K562 (cell line): Measurements from ENCODE around the gene TAOK2. TPM values are rescaled to one million over a fixed set of nuclear protein-coding genes. Genes with fewer than 3 reads are reported as not detected.

ENCODE experiments used
- ATAC-seq: fragments of 200-7000 bp; cut with Tn5 transposase; 3 replicates; pipeline ENCODE4 v1.9.1; 2020; ENCODE audit warnings: moderate library complexity
- BruUV-seq: library from RNA; stranded (reverse); fragments of 400-500 nt; replicated peaks from 2 replicates; lab custom pipeline; 2021; lab: Mats Ljungman, UMichigan
- CTCF ChIA-PET: fragments of 300-600 bp; formaldehyde crosslinking; extraction: SDS; loops from one replicate; lab custom pipeline; 2021; ENCODE audit warnings: low intra/inter-chr PET ratio; lab: Yijun Ruan, JAX
- POLR2A ChIA-PET: fragments of 300-600, 350-650 bp; sonication (Branson Sonifier 250); formaldehyde crosslinking; extraction: SDS; loops from one replicate; lab custom pipeline; 2021; ENCODE audit warnings: antibody characterized with exemption, inconsistent platforms; lab: Yijun Ruan, JAX
- DNase-seq, 4 experiments: peaks; one replicate each; pipeline versions ENCODE4 v3.0.0 to v3.0.0-alpha.2; 2011 to 2018; ENCODE audit warnings: low spot score in 3 of 4, mixed read lengths in 3 of 4; ENCODE audit errors: extremely low read depth in 1 of 4
- FAIRE-seq: peaks from 2 replicates; lab custom pipeline; 2011; peaks lifted over from hg19 to GRCh38; lab: Jason Lieb, UNC
- H2AFZ ChIP-seq: 2 replicates; pipeline ENCODE4 v1.6.0; 2011; ENCODE audit warnings: low read depth, low read length, control low read depth, inconsistent platforms
- H3K27ac ChIP-seq: fragments of 200-600 bp; 3 replicates; pipeline ENCODE4 v1.8.0; 2011; ENCODE audit warnings: low read depth, mild to moderate bottlenecking, control low read depth, inconsistent platforms, low read length, moderate library complexity, mixed read lengths; ENCODE audit errors: extremely low read depth
- H3K27me3 ChIP-seq, 2 experiments: fragments of 300-600 bp in 1 of 2; 2 replicates in 1 of 2; 3 replicates in 1 of 2; pipeline versions ENCODE4 v1.6.0 to v1.8.0; 2011; ENCODE audit warnings: inconsistent platforms in 2 of 2, low read length in 2 of 2, mild to moderate bottlenecking in 1 of 2, mixed read lengths in 1 of 2, moderate library complexity in 1 of 2; ENCODE audit not compliant: control insufficient read depth in 2 of 2, insufficient read depth in 2 of 2
- H3K36me3 ChIP-seq: fragments of 300-600 bp; 3 replicates; pipeline ENCODE4 v1.8.0; 2011; ENCODE audit warnings: mild to moderate bottlenecking, low read length, inconsistent platforms; ENCODE audit not compliant: control insufficient read depth, insufficient read depth
- H3K4me1 ChIP-seq, 2 experiments: fragments of 200-600 bp in 1 of 2; replicated peaks in 1 of 2; 2 replicates in 1 of 2; 3 replicates in 1 of 2; pipeline versions ENCODE4 v1.5.1 to v1.8.0; 2011; ENCODE audit warnings: inconsistent platforms in 2 of 2, low read length in 2 of 2, mild to moderate bottlenecking in 1 of 2, mixed read lengths in 1 of 2, moderate library complexity in 1 of 2; ENCODE audit not compliant: control insufficient read depth in 2 of 2, insufficient read depth in 2 of 2
- H3K4me2 ChIP-seq: 2 replicates; pipeline ENCODE4 v1.6.1; 2011; ENCODE audit warnings: low read length, control low read depth, inconsistent platforms, mixed read lengths; ENCODE audit not compliant: insufficient read depth
- H3K4me3 ChIP-seq: fragments of 200-600 bp; sonication (generic), shearing (Covaris generic); 2 replicates; pipeline ENCODE4 v1.5.1; 2016; ENCODE audit warnings: control low read depth, inconsistent platforms
- H3K79me2 ChIP-seq: fragments of 200-600 bp; 3 replicates; pipeline ENCODE4 v1.8.0; 2011; ENCODE audit warnings: low read length, inconsistent platforms; ENCODE audit not compliant: control insufficient read depth, insufficient read depth
- H3K9ac ChIP-seq, 2 experiments: 2 replicates each; pipeline versions ENCODE4 v1.6.0 to v1.6.1; 2011; ENCODE audit warnings: low read depth in 2 of 2, low read length in 2 of 2, control low read depth in 1 of 2, inconsistent platforms in 1 of 2, mild to moderate bottlenecking in 1 of 2, mixed read lengths in 1 of 2; ENCODE audit not compliant: insufficient read depth in 1 of 2
- H3K9me1 ChIP-seq: one replicate; pipeline ENCODE4 v1.6.0; 2011; ENCODE audit warnings: inconsistent platforms, mild to moderate bottlenecking, low read length, moderate library complexity; ENCODE audit not compliant: control insufficient read depth, insufficient read depth
- H3K9me3 ChIP-seq: replicated peaks from 2 replicates; pipeline ENCODE4 v1.5.1; 2011; ENCODE audit warnings: low read depth, low read length, inconsistent platforms; ENCODE audit not compliant: control insufficient read depth, insufficient read depth
- H4K20me1 ChIP-seq: replicated peaks from 2 replicates; pipeline ENCODE4 v1.6.1; 2011; ENCODE audit warnings: low read length, inconsistent platforms, mixed read lengths; ENCODE audit not compliant: control insufficient read depth, insufficient read depth
- FOS ChIP-seq: IDR thresholded peaks from 3 replicates; pipeline ENCODE4 v1.6.1; 2011; ENCODE audit not compliant: insufficient read length; ENCODE audit errors: extremely low read depth
- HBP1 ChIP-seq: fragments of 450-650 bp; formaldehyde crosslinking; IDR thresholded peaks from 2 replicates; pipeline ENCODE4 v1.4.0; 2022; ENCODE audit warnings: missing genetic modification characterization
- HSF4 ChIP-seq: fragments of 250-450 bp; sonication (Bioruptor Pico); IDR thresholded peaks from 2 replicates; pipeline ENCODE4 v2.1.2; 2022; ENCODE audit warnings: mild to moderate bottlenecking, moderate library complexity, borderline replicate concordance
- KLF16 ChIP-seq: IDR thresholded peaks from 2 replicates; pipeline ENCODE4 v1.6.1; 2016; ENCODE audit warnings: antibody characterized with exemption
- MAZ ChIP-seq, 2 experiments: fragments of 450-650 bp in 1 of 2; sonication (generic) in 1 of 2; formaldehyde crosslinking; IDR thresholded peaks in 1 of 2; conservative IDR thresholded peaks in 1 of 2; 2 replicates each; pipeline versions ENCODE4 v1.4.0 to v1.5.0; 2020; ENCODE audit warnings: mild to moderate bottlenecking in 1 of 2, missing genetic modification reagents in 1 of 2
- SMARCC2 ChIP-seq: fragments of 450-650 bp; IDR thresholded peaks from 2 replicates; pipeline ENCODE4 v1.6.1; 2017; ENCODE audit warnings: antibody characterized with exemption, moderate library complexity, mild to moderate bottlenecking, low read depth
- THRB ChIP-seq: fragments of 450-650 bp; formaldehyde crosslinking; conservative IDR thresholded peaks from 2 replicates; pipeline ENCODE4 v1.4.0; 2022; ENCODE audit warnings: mild to moderate bottlenecking, missing genetic modification characterization
- ZBTB33 ChIP-seq: sonication (generic); formaldehyde crosslinking; IDR thresholded peaks from 2 replicates; pipeline ENCODE4 v1.8.1; 2023; ENCODE audit warnings: mild to moderate bottlenecking, missing genetic modification reagents
- ZNF512 ChIP-seq: IDR thresholded peaks from 2 replicates; pipeline ENCODE4 v1.6.1; 2016; ENCODE audit warnings: missing genetic modification characterization, missing compliant biosample characterization
- WGBS: fragments of 100-300 bp; shearing (Covaris generic); methylation state at CpG from one replicate; pipeline ENCODE4 v1.1.6; 2016; ENCODE audit warnings: low coverage, mixed read lengths; ENCODE audit not compliant: insufficient coverage; ENCODE audit errors: missing lambda C conversion rate; 5-methylcytosine and 5-hydroxymethylcytosine counted together
- in situ Hi-C: fragments of 300-500 bp; cut with MboI; formaldehyde crosslinking; loops from 4 replicates; pipeline ENCODE4 v1.15.0; 2018; ENCODE audit warnings: inconsistent platforms, mixed read lengths
- intact Hi-C: fragments of 100-400 bp; cut with micrococcal nuclease; formaldehyde crosslinking; loops from 2 replicates; pipeline ENCODE4 v1.14.2; 2022
- polyA plus RNA-seq, 8 experiments: library from polyadenylated mRNA; depleted of rRNA in 4 of 8; stranded (reverse) in 5 of 8; unstranded in 3 of 8; fragments of >200 nt; fragmentation: Nextera tagmentation in 2 of 8; fragmentation: Illumina TruSeq in 1 of 8; extraction: Ambion mirVana in 2 of 8; extraction: Trizol in 1 of 8; gene quantifications; 2 replicates each; pipeline versions ENCODE4 v1.2.1 to v1.2.3, GENCODE V29; 2011 to 2014; ENCODE audit warnings: inconsistent platforms in 1 of 8, missing spikeins in 1 of 8
- total RNA-seq, 7 experiments: library from RNA; depleted of rRNA in 6 of 7; stranded (reverse); fragments of >200 nt in 6 of 7; fragmentation: Illumina TruSeq in 2 of 7; extraction: Trizol in 2 of 7; gene quantifications; 2 replicates each; pipeline versions ENCODE4 v1.2.1 to v1.2.3, GENCODE V29; 2011 to 2021; ENCODE audit warnings: low replicate concordance in 1 of 7

The TAOK2 gene
- total and polyA plus RNA-seq, 9 of the 15 experiments (the other 6 are each of a cell fraction or from before 2014, with no cell fraction given): 0.10 to 41.8 (median 13.7) TPM

GRCh38 chr16:29989111-29989858 lies 15.6 kb downstream of the TAOK2 start:
- TF ChIP-seq MAZ (CRISPR knock-in tag; conservative IDR thresholded peaks at IDR 0.05 in 1 of 2, IDR thresholded peaks at IDR 0.05 in 1 of 2) (no peak), HSF4 (CRISPR knock-in tag) (no peak), KLF16 (no peak), ZBTB33 (CRISPR knock-in tag) (peak; percentile 84), FOS (no peak), ZNF512 (tag) (no peak), HBP1 (CRISPR knock-in tag) (0 out of 2 replicates have a peak, but pooled peaks have one; percentile 25), THRB (CRISPR knock-in tag) (0 out of 2 replicates have a peak, but pooled peaks have one; percentile 39), SMARCC2 (no peak)
- Histone ChIP-seq H3K36me3 (peaks cover 94% of the 10 kb centered on the region; the same call in 2 of the 3 replicates), H4K20me1 (no peaks in the 10 kb centered on the region), H3K27me3 (no peaks in the 10 kb centered on the region), H3K9ac (peak overlapping the region in 1 of 2 experiments; percentile 70; a peak in 1 of 4 replicates), H3K79me2 (no peaks in the 10 kb centered on the region), H3K9me1 (no peaks in the 10 kb centered on the region), H3K27ac (no peak overlapping the region), H3K4me3 (no peak overlapping the region), H2AFZ (no peak overlapping the region), H3K4me2 (no peak overlapping the region), H3K9me3 (no peaks in the 10 kb centered on the region), H3K4me1 (peaks cover 3 to 33% of the 10 kb centered on the region in 2 experiments; a peak in 4 of 5 replicates)
- ATAC-seq (no peak), FAIRE-seq (no peak), DNase-seq (no peak)
- no TSS peak for BruUV-seq
- WGBS: 81% methylated on average over 23 of the region's 23 CpGs
- in situ Hi-C loops: no loop called here
- intact Hi-C loops: no loop called here
- ChIA-PET POLR2A (interaction anchor here (1.0 to 2.1 kb wide), 3 partner anchors 9 to 15 kb away, joined by 3 to 14 read pairs (median 9); partner anchors contain the start of gene TAOK2), CTCF (no interaction called here)
